ENCODE measurements around the gene LRRC27. TPM values are rescaled to one million over a fixed set of nuclear protein-coding genes. Genes with fewer than 3 reads are reported as not detected.
A peak's percentile ranks its signal among the peaks of the same experiment; 100 is the strongest.

The LRRC27 gene
- total and polyA plus RNA-seq, 9 donors: 6.3 to 10.3 (median 7.5) TPM

- 91% methylated on average over 10 of the region's 15 CpGs for WGBS (ENCODE audit: insufficient coverage)
- no peak overlapping the region for H3K27ac ChIP-seq (ENCODE audit: low read length)
- H3K27me3 ChIP-seq (ENCODE audit: control insufficient read depth, insufficient read depth, low read length): no peaks in the 10 kb centered on the region
- no peak overlapping the region for H3K4me3 ChIP-seq (ENCODE audit: low read length)
- peaks cover 22% of the 10 kb centered on the region for H3K36me3 ChIP-seq (ENCODE audit: control insufficient read depth, insufficient read depth, low read length)
- H3K9me3 ChIP-seq (replicated peaks; ENCODE audit: control insufficient read depth, low read depth, low read length): no peaks in the 10 kb centered on the region
- no peak for DNase-seq
- H3K4me1 ChIP-seq (ENCODE audit: control insufficient read depth, insufficient read depth, low read length): no peaks in the 10 kb centered on the region
These were observed 25.5 kb downstream of the LRRC27 start for GRCh38 chr10:132357286-132358058.

GRCh38 chr10:132359305-132360040, 27.5 kb downstream of the LRRC27 start:
- Histone ChIP-seq H3K36me3 (ENCODE audit: control insufficient read depth, insufficient read depth, low read length) (peaks cover 12% of the 10 kb centered on the region), H3K4me1 (ENCODE audit: control insufficient read depth, insufficient read depth, low read length) (no peaks in the 10 kb centered on the region), H3K4me3 (ENCODE audit: low read length) (no peak overlapping the region), H3K27me3 (ENCODE audit: control insufficient read depth, insufficient read depth, low read length) (no peaks in the 10 kb centered on the region), H3K9me3 (replicated peaks; ENCODE audit: control insufficient read depth, low read depth, low read length) (no peaks in the 10 kb centered on the region), H3K27ac (ENCODE audit: low read length) (no peak overlapping the region)
- no peak for DNase-seq
- WGBS (ENCODE audit: insufficient coverage): 83% methylated on average over 13 of the region's 21 CpGs

GRCh38 chr10:132360766-132361447, 28.9 kb downstream of the LRRC27 start:
- WGBS (ENCODE audit: insufficient coverage): 58% methylated on average over 18 of the region's 22 CpGs
- no peak for DNase-seq

GRCh38 chr10:132361581-132362101, 29.6 kb downstream of the LRRC27 start:
- no peaks in the 10 kb centered on the region for H3K9me3 ChIP-seq (replicated peaks; ENCODE audit: control insufficient read depth, low read depth, low read length)
- H3K4me3 ChIP-seq (ENCODE audit: low read length): no peak overlapping the region
- H3K27me3 ChIP-seq (ENCODE audit: control insufficient read depth, insufficient read depth, low read length): no peaks in the 10 kb centered on the region
- WGBS (ENCODE audit: insufficient coverage): 96% methylated on average over 11 of the region's 15 CpGs
- DNase-seq: no peak
- H3K27ac ChIP-seq (ENCODE audit: low read length): no peak overlapping the region
- peaks cover 25% of the 10 kb centered on the region for H3K36me3 ChIP-seq (ENCODE audit: control insufficient read depth, insufficient read depth, low read length)
- peaks cover 2% of the 10 kb centered on the region for H3K4me1 ChIP-seq (ENCODE audit: control insufficient read depth, insufficient read depth, low read length)

More at GRCh38 chr10:132360766-132361447, 28.9 kb downstream of the LRRC27 start:
- Histone ChIP-seq H3K4me3 (ENCODE audit: low read length) (no peak overlapping the region), H3K4me1 (ENCODE audit: control insufficient read depth, insufficient read depth, low read length) (no peaks in the 10 kb centered on the region), H3K27me3 (ENCODE audit: control insufficient read depth, insufficient read depth, low read length) (no peaks in the 10 kb centered on the region), H3K27ac (ENCODE audit: low read length) (no peak overlapping the region), H3K36me3 (ENCODE audit: control insufficient read depth, insufficient read depth, low read length) (peaks cover 20% of the 10 kb centered on the region), H3K9me3 (replicated peaks; ENCODE audit: control insufficient read depth, low read depth, low read length) (no peaks in the 10 kb centered on the region)

GRCh38 chr10:132362151-132362611, 30.2 kb downstream of the LRRC27 start:
- Histone ChIP-seq H3K4me3 (ENCODE audit: low read length) (no peak overlapping the region), H3K36me3 (ENCODE audit: control insufficient read depth, insufficient read depth, low read length) (peaks cover 23% of the 10 kb centered on the region), H3K9me3 (replicated peaks; ENCODE audit: control insufficient read depth, low read depth, low read length) (no peaks in the 10 kb centered on the region), H3K27me3 (ENCODE audit: control insufficient read depth, insufficient read depth, low read length) (no peaks in the 10 kb centered on the region), H3K4me1 (ENCODE audit: control insufficient read depth, insufficient read depth, low read length) (peaks cover 2% of the 10 kb centered on the region), H3K27ac (ENCODE audit: low read length) (no peak overlapping the region)
- DNase-seq: no peak
- WGBS (ENCODE audit: insufficient coverage): 69% methylated on average over 9 of the region's 12 CpGs

- Histone ChIP-seq H3K27ac (ENCODE audit: low read length) (no peak overlapping the region), H3K9me3 (replicated peaks; ENCODE audit: control insufficient read depth, low read depth, low read length) (peaks cover 2% of the 10 kb centered on the region), H3K36me3 (ENCODE audit: control insufficient read depth, insufficient read depth, low read length) (peaks cover 23% of the 10 kb centered on the region), H3K27me3 (ENCODE audit: control insufficient read depth, insufficient read depth, low read length) (no peaks in the 10 kb centered on the region), H3K4me1 (ENCODE audit: control insufficient read depth, insufficient read depth, low read length) (peaks cover 2% of the 10 kb centered on the region), H3K4me3 (ENCODE audit: low read length) (no peak overlapping the region)
- DNase-seq: no peak
- WGBS (ENCODE audit: insufficient coverage): 69% methylated on average over 14 of the region's 15 CpGs
These were observed 31.4 kb downstream of the LRRC27 start for GRCh38 chr10:132363376-132363775.

- DNase-seq: peak; percentile 38
These were observed 32.1 kb downstream of the LRRC27 start for GRCh38 chr10:132363921-132364593.

GRCh38 chr10:132364594-132364970, 32.6 kb downstream of the LRRC27 start:
- H3K27me3 ChIP-seq (ENCODE audit: control insufficient read depth, insufficient read depth, low read length): no peaks in the 10 kb centered on the region
- 58% methylated on average over 5 of the region's 14 CpGs for WGBS (ENCODE audit: insufficient coverage)
- no peak overlapping the region for H3K27ac ChIP-seq (ENCODE audit: low read length)
- no peak overlapping the region for H3K4me3 ChIP-seq (ENCODE audit: low read length)
- DNase-seq: no peak
- H3K4me1 ChIP-seq (ENCODE audit: control insufficient read depth, insufficient read depth, low read length): peaks cover 2% of the 10 kb centered on the region
- H3K9me3 ChIP-seq (replicated peaks; ENCODE audit: control insufficient read depth, low read depth, low read length): peaks cover 2% of the 10 kb centered on the region
- H3K36me3 ChIP-seq (ENCODE audit: control insufficient read depth, insufficient read depth, low read length): peaks cover 23% of the 10 kb centered on the region

More at GRCh38 chr10:132363921-132364593, 32.1 kb downstream of the LRRC27 start:
- H3K27ac ChIP-seq (ENCODE audit: low read length): no peak overlapping the region
- peaks cover 2% of the 10 kb centered on the region for H3K9me3 ChIP-seq (replicated peaks; ENCODE audit: control insufficient read depth, low read depth, low read length)
- 51% methylated on average over 10 of the region's 16 CpGs for WGBS (ENCODE audit: insufficient coverage)
- H3K27me3 ChIP-seq (ENCODE audit: control insufficient read depth, insufficient read depth, low read length): no peaks in the 10 kb centered on the region
- H3K36me3 ChIP-seq (ENCODE audit: control insufficient read depth, insufficient read depth, low read length): peaks cover 23% of the 10 kb centered on the region
- H3K4me1 ChIP-seq (ENCODE audit: control insufficient read depth, insufficient read depth, low read length): peaks cover 2% of the 10 kb centered on the region
- no peak overlapping the region for H3K4me3 ChIP-seq (ENCODE audit: low read length)

DNA sequence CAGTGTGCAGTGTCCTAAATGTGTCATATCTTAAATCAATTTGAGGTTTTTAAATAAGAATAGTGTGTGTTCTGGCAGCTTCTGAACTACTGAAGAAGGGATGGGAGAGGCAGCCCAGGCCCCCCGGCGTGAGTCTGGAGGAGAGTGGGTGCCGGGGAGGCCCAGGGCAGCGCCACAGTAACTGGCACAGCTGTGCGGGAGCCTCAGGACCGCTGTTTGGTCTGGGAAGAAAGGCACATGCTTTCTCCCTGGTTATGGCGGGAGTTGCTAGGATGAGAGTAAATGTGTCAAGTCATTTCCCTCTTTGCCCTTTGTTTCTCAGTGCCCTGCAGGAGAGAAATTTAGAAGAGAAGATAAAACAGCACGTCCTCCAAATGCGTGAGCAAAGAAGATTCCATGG, 33.1 kb downstream of the LRRC27 start:
- no peaks in the 10 kb centered on the region for H3K27me3 ChIP-seq (ENCODE audit: control insufficient read depth, insufficient read depth, low read length)
- H3K36me3 ChIP-seq (ENCODE audit: control insufficient read depth, insufficient read depth, low read length): peaks cover 23% of the 10 kb centered on the region
- no peak for DNase-seq
- WGBS (ENCODE audit: insufficient coverage): 86% methylated on average over 8 of the region's 9 CpGs
- H3K4me1 ChIP-seq (ENCODE audit: control insufficient read depth, insufficient read depth, low read length): peaks cover 2% of the 10 kb centered on the region
- H3K27ac ChIP-seq (ENCODE audit: low read length): no peak overlapping the region
- peaks cover 2% of the 10 kb centered on the region for H3K9me3 ChIP-seq (replicated peaks; ENCODE audit: control insufficient read depth, low read depth, low read length)
- no peak overlapping the region for H3K4me3 ChIP-seq (ENCODE audit: low read length)

All from muscle of leg (tissue), 11 donors.